ENCODE results near the gene PCK2. TPM values are rescaled to one million over a fixed set of nuclear protein-coding genes. Genes with fewer than 3 reads are reported as not detected.

Gene PCK2
- total RNA-seq, 1 experiment from 2014 or later: 27.1 TPM

DNA sequence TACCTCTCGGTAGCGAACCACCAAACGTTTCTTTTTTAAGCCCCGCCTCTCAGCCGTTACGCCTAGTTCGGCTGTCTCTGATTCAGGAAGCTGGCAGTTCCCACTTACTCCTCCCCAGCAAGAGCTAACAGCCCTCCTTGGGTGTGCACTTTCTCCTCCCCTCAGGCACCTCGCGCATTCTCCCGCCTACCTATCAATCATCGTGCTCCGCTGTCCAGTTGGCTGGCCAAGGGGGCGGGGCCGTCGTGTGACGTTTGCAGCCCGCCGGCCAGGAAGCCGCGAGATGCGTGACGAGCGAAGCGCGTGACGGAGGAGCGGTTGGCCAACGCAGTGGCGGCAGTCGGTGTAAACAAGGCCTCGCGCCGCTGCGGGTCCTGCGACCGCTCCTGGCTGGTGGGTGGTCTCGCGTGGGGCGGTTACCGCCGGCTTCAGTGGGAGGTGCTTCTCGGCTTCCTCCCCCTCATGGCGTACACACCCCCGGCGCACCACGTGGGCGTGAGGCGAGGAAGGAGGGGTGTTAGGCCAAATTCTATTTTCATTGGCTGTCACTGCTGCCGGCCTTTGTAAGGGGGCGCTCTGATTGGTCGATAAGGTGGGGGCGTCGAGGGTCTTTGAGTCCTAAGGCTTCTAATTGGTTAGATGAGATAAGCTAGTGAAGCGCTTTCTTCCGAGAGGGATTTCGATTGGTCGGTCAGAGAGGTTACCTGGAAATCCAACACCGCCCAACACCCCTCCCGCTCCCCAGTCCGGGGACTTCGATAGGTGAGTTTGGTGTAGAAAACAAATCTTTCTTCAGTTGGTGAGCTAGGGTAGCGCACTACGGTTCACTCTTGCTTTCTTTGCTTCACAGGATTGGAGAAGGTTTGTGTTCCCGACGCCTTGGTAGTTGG, 20.7 kb downstream of the PCK2 start, which contains the start of the genes DCAF11 and NRL:
TSS of gene DCAF11 (plus strand) at position 246 of the 890 bp plus-strand sequence. CDS start 818 bp downstream, outside the sequence.
TSS of gene NRL (minus strand) at position 418 of the 890 bp plus-strand sequence. CDS start 32,101 bp downstream, outside the sequence.
- DNase-seq (ENCODE audit: low read depth): peak; percentile 100

DNA sequence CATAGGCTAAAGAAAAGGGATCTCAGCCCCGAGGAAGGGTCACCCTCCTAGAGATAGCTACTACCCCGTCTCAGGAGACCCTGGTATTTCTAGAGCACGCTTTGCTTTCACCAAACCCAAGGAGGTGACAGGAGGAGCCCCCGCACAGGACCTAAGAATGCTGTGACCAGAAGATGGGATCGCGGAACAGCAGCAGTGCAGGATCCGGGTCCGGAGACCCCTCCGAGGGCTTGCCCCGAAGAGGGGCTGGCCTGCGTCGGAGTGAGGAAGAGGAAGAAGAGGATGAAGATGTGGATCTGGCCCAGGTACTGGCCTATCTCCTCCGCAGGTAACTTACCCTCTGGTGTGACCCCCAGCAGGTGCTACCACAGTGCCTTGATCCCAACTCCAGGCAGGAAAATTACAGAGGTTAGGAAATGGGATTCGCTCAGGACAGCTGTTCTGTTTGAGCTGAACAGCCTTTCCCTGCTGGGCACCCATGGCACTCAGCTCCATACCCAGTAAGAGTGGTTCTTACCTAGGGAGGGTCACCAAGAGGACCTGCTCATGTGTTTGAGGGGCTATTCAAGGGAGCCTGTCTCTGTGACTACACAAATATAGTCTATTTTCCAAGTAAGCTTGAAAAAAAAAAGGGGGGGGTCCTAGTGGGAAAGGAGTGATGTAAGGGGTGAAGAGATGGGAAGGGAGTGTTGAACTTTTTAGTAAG, 21.5 kb downstream of the PCK2 start:
- no peak for DNase-seq (ENCODE audit: low read depth)

GRCh38 chr14:24116128-24116814, 22.2 kb downstream of the PCK2 start:
- DNase-seq (ENCODE audit: low read depth): no peak

GRCh38 chr14:24117179-24117578, 23.1 kb downstream of the PCK2 start:
- DNase-seq (ENCODE audit: low read depth): no peak

- no peak for DNase-seq (ENCODE audit: low read depth)
Measured at GRCh38 chr14:24119691-24120090, 25.6 kb downstream of the PCK2 start.

DNA sequence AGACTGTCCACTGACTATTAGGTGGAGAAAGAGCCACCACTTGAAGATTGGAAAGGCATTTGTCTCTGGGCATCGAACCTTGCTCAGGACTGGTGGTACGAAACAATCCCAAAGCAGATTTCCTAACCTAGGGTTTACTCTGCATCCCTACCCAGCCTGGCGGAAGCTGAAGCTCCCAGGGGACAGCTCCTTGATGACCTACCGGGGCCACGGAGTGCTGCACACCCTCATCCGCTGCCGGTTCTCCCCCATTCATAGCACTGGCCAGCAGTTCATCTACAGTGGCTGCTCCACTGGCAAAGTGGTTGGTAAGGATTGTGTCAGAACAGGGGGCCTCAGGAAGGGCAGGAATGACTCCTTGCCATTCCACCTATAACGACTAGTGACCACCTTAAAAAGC, 27.1 kb downstream of the PCK2 start:
- no peak for DNase-seq (ENCODE audit: low read depth)

DNA sequence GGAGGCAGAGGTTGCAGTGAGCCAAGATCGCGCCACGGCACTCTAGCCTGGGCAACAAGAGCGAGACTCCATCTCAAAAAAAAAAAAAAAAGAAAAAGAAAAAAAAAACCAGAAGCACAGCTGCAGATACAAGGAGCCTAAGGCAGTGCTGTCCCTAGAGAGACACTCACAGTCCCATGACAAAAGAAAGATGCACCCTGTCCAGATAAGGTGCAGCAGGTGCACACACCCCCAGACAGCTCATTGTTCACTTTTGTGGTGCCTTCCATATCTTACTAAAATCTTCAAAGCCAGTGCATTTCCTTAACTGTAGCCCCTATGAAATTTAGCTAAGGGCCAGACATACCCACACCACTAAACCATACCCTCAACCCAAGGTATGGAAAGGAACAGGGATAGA, 28.3 kb downstream of the PCK2 start:
- no peak for DNase-seq (ENCODE audit: low read depth)

- no peak for DNase-seq (ENCODE audit: low read depth)
Measured at GRCh38 chr14:24122898-24123297, 28.8 kb downstream of the PCK2 start.

- DNase-seq (ENCODE audit: low read depth): no peak
Measured at GRCh38 chr14:24123424-24124417, 29.6 kb downstream of the PCK2 start.

DNA sequence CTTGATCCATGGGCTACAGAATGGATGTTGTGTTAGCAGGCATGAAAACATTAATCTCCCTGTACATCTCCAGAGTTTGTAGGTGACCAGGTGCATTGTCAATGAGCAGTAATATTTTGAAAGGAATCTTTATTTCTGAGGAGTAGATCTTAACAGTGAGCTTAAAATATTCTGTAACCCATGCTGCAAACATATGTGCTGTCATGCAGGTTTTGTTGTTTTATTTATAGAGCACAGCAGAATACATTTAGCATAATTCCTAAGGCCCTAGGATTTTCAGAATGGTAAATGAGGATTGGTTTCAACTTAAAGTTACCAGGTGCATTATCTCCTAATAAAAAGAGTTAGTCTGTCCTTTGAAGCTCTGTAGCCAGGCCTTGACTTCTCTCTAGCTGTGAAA, 32.8 kb downstream of the PCK2 start:
- no peak for DNase-seq (ENCODE audit: low read depth)

DNA sequence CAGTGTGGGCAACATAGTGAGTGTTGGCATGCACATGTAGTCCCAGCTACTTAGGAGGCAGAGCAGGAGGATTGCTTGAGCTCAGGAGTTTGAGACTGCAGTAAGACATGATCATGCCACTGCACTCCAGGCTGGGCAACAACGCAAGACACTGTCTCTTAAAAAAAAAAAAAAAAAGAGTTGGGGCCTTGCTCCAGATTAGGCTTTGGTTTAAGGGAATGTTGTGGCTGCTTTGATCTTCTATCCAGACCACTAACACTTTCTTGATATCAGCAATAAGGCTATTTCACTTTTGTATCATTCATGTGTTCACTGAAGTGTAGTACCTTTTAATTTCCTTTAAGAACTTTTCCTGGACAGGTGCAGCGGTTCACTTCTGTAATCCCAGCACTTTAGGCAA, 33.6 kb downstream of the PCK2 start:
- DNase-seq (ENCODE audit: low read depth): no peak

DNA sequence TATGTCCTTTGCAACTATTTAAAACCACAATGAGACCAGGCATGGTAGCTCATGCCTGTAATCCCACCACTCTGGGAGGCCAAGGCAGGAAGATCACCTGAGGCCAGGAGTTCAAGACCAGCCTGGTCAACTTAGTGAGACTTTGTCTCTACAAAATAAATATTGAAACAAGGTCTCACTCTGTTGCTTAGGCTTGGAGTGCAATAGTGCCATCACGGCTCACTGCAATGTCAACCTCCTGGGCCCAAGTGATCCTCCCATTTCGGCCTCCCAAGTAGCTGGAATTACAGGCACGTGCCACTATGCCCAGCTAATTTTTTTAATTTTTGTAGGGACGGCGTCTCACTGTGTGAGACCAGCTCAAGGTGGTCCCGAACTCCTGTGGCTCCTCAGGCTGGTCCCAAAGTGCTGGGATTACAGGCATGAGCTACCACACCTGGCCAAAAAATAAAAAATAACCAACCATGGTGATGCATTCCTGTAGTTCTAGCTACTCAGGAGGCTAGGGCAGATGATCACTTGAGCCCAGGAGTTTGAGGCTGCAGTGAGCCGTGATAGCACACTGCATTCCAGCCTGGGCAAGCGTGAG, 35.4 kb downstream of the PCK2 start:
- no peak for DNase-seq (ENCODE audit: low read depth)

- DNase-seq (ENCODE audit: low read depth): no peak
Measured at GRCh38 chr14:24130380-24130716, 36.2 kb downstream of the PCK2 start, which contains the start of gene FITM1. FITM1 (plus strand) TSS chr14:24130659; CDS start chr14:24131564, 905 bp downstream.

GRCh38 chr14:24130717-24131548, 36.8 kb downstream of the PCK2 start:
- no peak for DNase-seq (ENCODE audit: low read depth)

DNA sequence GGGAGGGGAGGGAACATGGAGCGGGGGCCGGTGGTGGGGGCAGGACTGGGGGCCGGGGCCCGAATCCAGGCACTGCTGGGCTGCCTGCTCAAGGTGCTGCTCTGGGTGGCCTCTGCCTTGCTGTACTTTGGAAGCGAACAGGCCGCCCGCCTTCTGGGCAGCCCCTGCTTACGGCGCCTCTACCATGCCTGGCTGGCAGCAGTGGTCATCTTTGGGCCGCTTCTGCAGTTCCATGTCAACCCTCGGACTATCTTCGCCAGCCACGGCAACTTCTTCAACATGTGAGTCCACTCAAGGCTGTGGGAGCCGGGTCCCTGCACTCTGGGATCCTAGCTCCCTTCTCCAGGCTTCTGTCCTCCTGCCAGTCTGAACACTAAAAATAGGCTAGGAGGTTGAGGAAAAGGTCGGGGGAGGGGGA, 37.4 kb downstream of the PCK2 start:
- no peak for DNase-seq (ENCODE audit: low read depth)

DNA sequence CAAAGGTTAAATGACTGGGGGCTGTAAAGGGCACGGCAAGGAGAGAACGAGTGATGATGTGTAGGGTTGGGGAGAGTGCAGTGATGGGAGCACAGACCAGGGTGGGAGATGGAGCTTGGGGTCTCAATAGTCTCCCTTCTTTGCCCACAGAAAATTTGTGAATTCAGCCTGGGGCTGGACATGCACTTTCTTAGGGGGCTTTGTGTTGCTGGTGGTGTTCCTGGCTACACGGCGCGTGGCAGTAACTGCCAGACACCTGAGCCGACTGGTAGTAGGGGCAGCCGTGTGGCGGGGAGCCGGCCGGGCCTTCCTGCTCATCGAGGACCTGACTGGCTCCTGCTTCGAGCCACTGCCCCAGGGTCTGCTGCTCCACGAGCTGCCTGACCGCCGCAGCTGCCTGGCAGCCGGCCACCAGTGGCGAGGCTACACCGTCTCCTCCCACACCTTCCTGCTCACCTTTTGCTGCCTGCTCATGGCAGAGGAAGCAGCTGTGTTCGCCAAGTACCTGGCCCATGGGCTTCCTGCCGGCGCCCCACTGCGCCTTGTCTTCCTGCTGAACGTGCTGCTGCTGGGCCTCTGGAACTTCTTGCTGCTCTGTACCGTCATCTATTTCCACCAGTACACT, 38.1 kb downstream of the PCK2 start:
- DNase-seq (ENCODE audit: low read depth): no peak

DNA sequence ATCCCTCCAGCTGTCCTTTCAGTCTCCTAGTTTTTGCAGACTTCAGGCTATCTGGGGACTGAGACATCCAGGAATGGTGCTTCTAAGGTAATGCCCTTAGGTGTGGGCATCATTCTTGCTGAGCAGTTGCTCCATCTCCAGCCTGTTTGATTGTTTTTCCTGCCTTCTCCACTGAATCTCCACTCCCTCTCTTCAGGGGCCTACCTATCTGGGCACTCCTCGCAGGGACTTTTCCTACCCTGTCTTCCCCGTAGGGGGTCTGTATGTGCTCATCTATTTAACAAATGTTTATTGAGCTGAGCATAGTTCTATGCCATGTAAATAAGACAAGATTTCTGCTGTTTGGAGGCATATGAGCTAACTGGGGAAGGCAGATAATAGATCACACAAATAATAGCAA, 38.9 kb downstream of the PCK2 start:
- no peak for DNase-seq (ENCODE audit: low read depth)

DNA sequence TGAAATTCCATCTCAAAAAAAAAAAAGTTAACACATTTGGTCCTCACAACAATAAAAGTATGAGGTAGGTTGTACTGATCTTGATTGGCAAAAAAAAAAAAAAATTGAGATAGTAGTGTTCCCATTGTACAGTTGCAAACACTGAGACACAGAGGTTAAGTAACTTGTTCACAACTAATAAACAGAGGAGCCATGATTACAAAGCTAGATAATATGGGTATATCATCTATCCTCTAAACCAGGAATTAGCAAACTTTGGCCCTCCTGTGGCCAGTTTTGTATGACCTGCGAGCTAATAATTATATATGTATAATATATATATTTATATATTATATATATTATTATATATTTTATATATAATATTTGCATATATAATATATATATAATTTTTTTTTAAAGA, 39.6 kb downstream of the PCK2 start:
- no peak for DNase-seq (ENCODE audit: low read depth)

GRCh38 chr14:24135584-24135833, 41.4 kb downstream of the PCK2 start:
- DNase-seq (ENCODE audit: low read depth): no peak

Measured in HT1080 (cell line).